Endothelial cell of umbilical vein (primary cell): Measurements from ENCODE around the gene ZBTB32. TPM values are rescaled to one million over a fixed set of nuclear protein-coding genes. Genes with fewer than 3 reads are reported as not detected.

ENCODE experiments used
- BruUV-seq: library from RNA; stranded (reverse); fragments of 400-500 nt; replicated peaks from 2 replicates; lab custom pipeline; 2021; lab: Mats Ljungman, UMichigan
- CTCF ChIA-PET: fragments of 300-600, 350-600 bp; sonication (Branson Sonifier 250); formaldehyde crosslinking; loops from one replicate; lab custom pipeline; 2021; ENCODE audit warnings: antibody characterized with exemption, inconsistent platforms; lab: Charles Lee
- POLR2A ChIA-PET: fragments of 300-600, 350-600 bp; sonication (Branson Sonifier 250); formaldehyde crosslinking; loops from one replicate; lab custom pipeline; 2021; ENCODE audit warnings: antibody characterized with exemption, inconsistent platforms; lab: Charles Lee
- DNase-seq: peaks from one replicate; pipeline ENCODE4 v3.0.0-alpha.2; 2011; ENCODE audit warnings: low read depth, low spot score
- FAIRE-seq: peaks from 2 replicates; lab custom pipeline; 2011; peaks lifted over from hg19 to GRCh38; lab: Jason Lieb, UNC
- H2AFZ ChIP-seq: 2 replicates; pipeline ENCODE4 v1.6.0; 2012; ENCODE audit warnings: low read depth, low read length, control low read depth, inconsistent platforms
- H3K27ac ChIP-seq: 2 replicates; pipeline ENCODE4 v1.5.1; 2011; ENCODE audit warnings: low read depth, mild to moderate bottlenecking, control low read depth, low read length, moderate library complexity; ENCODE audit not compliant: insufficient read depth
- H3K27me3 ChIP-seq, 2 experiments: 2 replicates each; pipeline versions ENCODE4 v1.6.0 to v1.6.1; 2011; ENCODE audit warnings: low read length in 2 of 2, mixed read lengths in 1 of 2; ENCODE audit not compliant: control insufficient read depth in 2 of 2, insufficient read depth in 2 of 2
- H3K36me3 ChIP-seq, 2 experiments: 2 replicates in 1 of 2; 3 replicates in 1 of 2; pipeline ENCODE4 v1.5.1; 2011; ENCODE audit warnings: low read length in 2 of 2, mild to moderate bottlenecking in 1 of 2, moderate library complexity in 1 of 2; ENCODE audit not compliant: control insufficient read depth in 2 of 2, insufficient read depth in 2 of 2; ENCODE audit errors: extremely low read depth in 1 of 2
- H3K4me1 ChIP-seq: 3 replicates; pipeline ENCODE4 v1.5.1; 2011; ENCODE audit warnings: mild to moderate bottlenecking, low read length; ENCODE audit not compliant: control insufficient read depth, insufficient read depth; ENCODE audit errors: extremely low read depth
- H3K4me2 ChIP-seq: 2 replicates; pipeline ENCODE4 v1.6.1; 2011; ENCODE audit warnings: low read length, control low read depth, mixed read lengths; ENCODE audit not compliant: insufficient read depth
- H3K4me3 ChIP-seq, 3 experiments: fragments of 200-600 bp in 1 of 3; sonication (generic), shearing (Covaris generic) in 1 of 3; replicated peaks in 1 of 3; 2 replicates each; pipeline ENCODE4 v1.5.1; 2011 to 2016; ENCODE audit warnings: control low read depth in 3 of 3, low read length in 3 of 3, mild to moderate bottlenecking in 2 of 3, inconsistent platforms in 1 of 3, low read depth in 1 of 3, moderate library complexity in 1 of 3; ENCODE audit not compliant: insufficient read depth in 1 of 3
- H3K79me2 ChIP-seq: 2 replicates; pipeline ENCODE4 v1.6.0; 2012; ENCODE audit warnings: low read length, inconsistent platforms; ENCODE audit not compliant: control insufficient read depth, insufficient read depth
- H3K9ac ChIP-seq: replicated peaks from 2 replicates; pipeline ENCODE3; 2011; ENCODE audit warnings: low read length, control low read depth; ENCODE audit not compliant: insufficient read depth; ENCODE audit errors: extremely low read depth
- H3K9me1 ChIP-seq: replicated peaks from 3 replicates; pipeline ENCODE4 v1.6.0; 2011; ENCODE audit warnings: mild to moderate bottlenecking, low read length; ENCODE audit not compliant: control insufficient read depth, insufficient read depth; ENCODE audit errors: extremely low read depth
- H3K9me3 ChIP-seq: replicated peaks from 2 replicates; pipeline ENCODE4 v1.5.1; 2012; ENCODE audit warnings: low read length, inconsistent platforms; ENCODE audit not compliant: control insufficient read depth, insufficient read depth
- H4K20me1 ChIP-seq: replicated peaks from 2 replicates; pipeline ENCODE3; 2011; ENCODE audit warnings: mild to moderate bottlenecking, low read length; ENCODE audit not compliant: control insufficient read depth, insufficient read depth; ENCODE audit errors: extremely low read depth
- CTCF ChIP-seq, 2 donors: IDR thresholded peaks; 1 replicate in 1 of 2; 2 replicates in 1 of 2; pipeline ENCODE4 v1.5.1; 2011; ENCODE audit warnings: low read length in 2 of 2, mild to moderate bottlenecking in 2 of 2, moderate library complexity in 2 of 2, control low read depth in 1 of 2, inconsistent platforms in 1 of 2, low read depth in 1 of 2; ENCODE audit not compliant: insufficient read depth in 1 of 2; ENCODE audit errors: extremely low read depth in 1 of 2
- EZH2 ChIP-seq: IDR thresholded peaks from 2 replicates; pipeline ENCODE4 v1.6.1; 2012; ENCODE audit warnings: borderline replicate concordance, low read depth, mild to moderate bottlenecking, moderate library complexity, low read length, inconsistent platforms; ENCODE audit not compliant: severe bottlenecking
- FOS ChIP-seq: IDR thresholded peaks from 2 replicates; pipeline ENCODE4 v1.6.1; 2011; ENCODE audit warnings: mild to moderate bottlenecking, low read length, moderate library complexity, borderline replicate concordance; ENCODE audit not compliant: insufficient read depth
- GATA2 ChIP-seq: IDR thresholded peaks from 2 replicates; pipeline ENCODE4 v1.7.0; 2011; ENCODE audit warnings: low read depth, mild to moderate bottlenecking, moderate library complexity, mixed read lengths, low read length; ENCODE audit not compliant: insufficient read length, insufficient read depth
- JUN ChIP-seq: IDR thresholded peaks from 2 replicates; pipeline ENCODE4 v1.6.1; 2011; ENCODE audit warnings: borderline replicate concordance, low read depth; ENCODE audit not compliant: insufficient read length, insufficient read depth
- MAX ChIP-seq: IDR thresholded peaks from 2 replicates; pipeline ENCODE4 v1.6.1; 2011; ENCODE audit not compliant: insufficient read depth, insufficient read length
- MYC ChIP-seq: IDR thresholded peaks from one replicate; pipeline ENCODE4 v1.6.1; 2011; ENCODE audit warnings: mild to moderate bottlenecking, low read depth, low read length
- POLR2A ChIP-seq: IDR thresholded peaks from 2 replicates; pipeline ENCODE4 v1.6.1; 2012; ENCODE audit warnings: low read depth, mild to moderate bottlenecking, control low read depth, low read length
- POLR2AphosphoS5 ChIP-seq: IDR thresholded peaks from 2 replicates; pipeline ENCODE4 v1.6.1; 2012; ENCODE audit warnings: low read depth, mild to moderate bottlenecking, control low read depth, low read length, moderate library complexity; ENCODE audit not compliant: insufficient read depth
- dilution Hi-C: fragments of 300-500 bp; cut with MboI; formaldehyde crosslinking; loops from one replicate; pipeline ENCODE4 v1.15.0; 2019; ENCODE audit warnings: low sequenced_read_pairs; ENCODE audit not compliant: extremely low pct_ligation_motif_present
- intact Hi-C: fragments of 100-400 bp; cut with micrococcal nuclease; formaldehyde crosslinking; loops from one replicate; pipeline ENCODE4 v1.10.0; 2022
- polyA plus RNA-seq, 4 experiments: library from polyadenylated mRNA; depleted of rRNA in 3 of 4; stranded (reverse) in 3 of 4; unstranded in 1 of 4; fragments of >200 nt; gene quantifications; 2 replicates each; pipeline versions ENCODE4 v1.2.1 to v1.2.3, GENCODE V29; 2011 to 2012; ENCODE audit warnings: missing spikeins in 1 of 4
- total RNA-seq: library from RNA; stranded (reverse); gene quantifications from 2 replicates; pipeline ENCODE4 v1.2.3, GENCODE V29; 2021

Gene ZBTB32
- total and polyA plus RNA-seq, 2 donors (not counting 3 experiments of a cell fraction or from before 2014, with no cell fraction given) = not detected

- no peaks in the 10 kb centered on the region for H3K9me1 ChIP-seq
- peaks cover 0 to 13% of the 10 kb centered on the region in 2 experiments for H3K36me3 ChIP-seq
- no peak overlapping the region for H3K4me3 ChIP-seq
- no TSS peak for BruUV-seq
- ChIA-PET POLR2A (no interaction called here), CTCF (no interaction called here)
- peaks cover 20% of the 10 kb centered on the region for H3K4me1 ChIP-seq
- FAIRE-seq (no peak), DNase-seq (no peak)
- dilution Hi-C loops (no loop called here), intact Hi-C loops (no loop called here)
- no peak overlapping the region for H3K27ac ChIP-seq
- no peak overlapping the region for H3K9ac ChIP-seq
- H3K4me2 ChIP-seq = no peak overlapping the region
- H4K20me1 ChIP-seq = no peaks in the 10 kb centered on the region
- no peak overlapping the region for H2AFZ ChIP-seq
- no peaks in the 10 kb centered on the region for H3K9me3 ChIP-seq
- H3K79me2 ChIP-seq = peaks cover 12% of the 10 kb centered on the region
- TF ChIP-seq POLR2AphosphoS5 = no peak
- TF ChIP-seq FOS = no peak
- no peak for TF ChIP-seq POLR2A
- TF ChIP-seq MAX = no peak
- TF ChIP-seq JUN = no peak
- TF ChIP-seq GATA2 = no peak
- no peak for TF ChIP-seq EZH2
- no peak for TF ChIP-seq MYC
- no peak for TF ChIP-seq CTCF (IDR thresholded peaks at IDR 0.05; ENCODE audit: extremely low read depth in 1 of 2, insufficient read depth in 1 of 2, low read depth in 1 of 2, low read length in 2 of 2)
- H3K27me3 ChIP-seq = no peaks in the 10 kb centered on the region
These were observed 48.5 kb downstream of the ZBTB32 start for GRCh38 chr19:35752746-35753350.
